SIG-M5 treated with dmso at 0.1 percent for 504 hours (cell line): ENCODE measurements around the gene FRMD4A.
"Not testable (repeated sequence)": the region's sequence is repeated elsewhere in the genome, so short reads cannot be mapped to it uniquely, and the experiment has no call there.

Experiments
- DNase-seq: peaks from one replicate; lab custom pipeline; 2025; ENCODE audit not compliant: unreplicated experiment; lab: John Stamatoyannopoulos, UW

FRMD4A gene

DNA sequence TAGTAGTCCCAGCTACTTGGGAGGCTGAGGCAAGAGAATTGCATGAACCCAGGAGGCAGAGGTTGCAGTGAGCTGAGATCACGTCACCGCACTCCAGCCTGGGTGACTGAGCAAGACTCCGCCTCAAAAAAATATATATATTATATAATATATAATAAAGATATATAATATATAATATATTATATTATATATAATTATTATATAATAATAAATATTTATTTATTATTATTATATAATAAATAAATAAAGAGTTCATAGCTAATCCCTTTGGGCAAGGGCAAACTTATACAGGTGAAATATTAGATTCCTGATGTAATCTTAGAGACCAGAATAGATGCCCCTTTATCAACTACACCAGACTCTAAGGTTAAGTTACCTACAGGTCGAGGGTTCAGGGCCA is 558.7 kb downstream of the FRMD4A start:
- no peak for DNase-seq

- DNase-seq: no peak
These were observed 559.8 kb downstream of the FRMD4A start for GRCh38 chr10:13770760-13771493.

DNA sequence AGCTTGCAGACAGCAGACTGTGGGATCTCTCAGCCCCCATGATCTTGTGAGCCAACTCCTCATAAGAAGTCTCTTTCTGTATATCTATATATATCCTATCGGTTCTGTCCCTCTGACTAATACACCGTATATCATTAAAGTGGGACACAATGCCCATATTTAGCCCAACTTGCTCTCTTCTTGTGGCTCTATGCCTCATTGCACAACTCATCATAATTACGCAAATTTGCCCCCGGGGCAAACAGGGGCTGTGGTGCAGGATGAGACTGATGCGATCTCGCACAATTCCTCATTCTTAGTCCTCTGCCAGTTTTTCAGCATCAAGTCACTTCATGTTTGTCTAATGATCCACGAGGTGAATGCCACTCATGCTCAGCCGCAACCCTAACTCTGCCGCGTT is 560.8 kb downstream of the FRMD4A start:
- DNase-seq: peak; percentile 85

DNA sequence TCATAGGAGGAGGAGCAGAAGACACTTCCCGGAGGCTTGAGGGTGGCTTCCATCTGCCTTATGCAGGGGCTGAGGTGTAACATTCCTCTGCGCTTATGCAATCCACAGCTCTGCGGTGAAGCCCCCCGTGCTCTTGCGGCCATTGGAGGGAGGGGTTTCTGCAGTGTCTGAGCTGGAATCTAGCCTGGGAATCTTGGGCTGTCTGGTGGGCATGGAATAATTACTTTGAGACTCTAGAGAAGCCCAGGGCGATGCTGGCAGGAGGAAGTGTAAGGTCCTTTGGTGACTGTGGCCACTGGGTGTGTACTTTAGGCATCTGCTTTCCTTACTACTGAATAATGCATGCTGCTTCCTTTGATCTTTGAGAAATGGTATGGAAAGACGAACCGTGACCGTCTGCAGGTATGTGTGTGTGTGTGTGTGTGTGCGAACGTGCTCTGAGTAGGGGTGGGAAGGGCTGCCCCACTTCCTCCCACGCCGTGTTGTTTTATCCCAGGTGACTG is 563.0 kb downstream of the FRMD4A start:
- no peak for DNase-seq

DNA sequence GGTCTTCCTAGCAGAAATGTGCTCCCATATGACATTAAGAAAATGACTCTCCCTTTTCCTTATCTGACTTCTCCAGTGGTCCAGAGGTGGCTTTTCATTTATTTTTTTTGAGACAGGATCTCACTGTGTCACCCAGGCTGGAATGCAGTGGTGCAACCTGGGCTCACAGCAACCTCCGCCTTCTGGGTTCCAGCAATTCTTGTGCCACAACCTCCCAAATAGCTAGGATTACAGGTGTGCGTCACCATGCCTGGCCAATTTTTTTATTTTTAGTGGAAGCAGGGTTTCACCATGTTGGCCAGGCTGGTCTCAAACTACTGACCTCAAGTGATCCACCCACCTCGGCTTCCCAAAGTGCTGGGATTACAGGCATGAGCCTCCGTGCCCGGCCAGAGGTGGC is 563.6 kb downstream of the FRMD4A start:
- not testable (repeated sequence) for DNase-seq

DNA sequence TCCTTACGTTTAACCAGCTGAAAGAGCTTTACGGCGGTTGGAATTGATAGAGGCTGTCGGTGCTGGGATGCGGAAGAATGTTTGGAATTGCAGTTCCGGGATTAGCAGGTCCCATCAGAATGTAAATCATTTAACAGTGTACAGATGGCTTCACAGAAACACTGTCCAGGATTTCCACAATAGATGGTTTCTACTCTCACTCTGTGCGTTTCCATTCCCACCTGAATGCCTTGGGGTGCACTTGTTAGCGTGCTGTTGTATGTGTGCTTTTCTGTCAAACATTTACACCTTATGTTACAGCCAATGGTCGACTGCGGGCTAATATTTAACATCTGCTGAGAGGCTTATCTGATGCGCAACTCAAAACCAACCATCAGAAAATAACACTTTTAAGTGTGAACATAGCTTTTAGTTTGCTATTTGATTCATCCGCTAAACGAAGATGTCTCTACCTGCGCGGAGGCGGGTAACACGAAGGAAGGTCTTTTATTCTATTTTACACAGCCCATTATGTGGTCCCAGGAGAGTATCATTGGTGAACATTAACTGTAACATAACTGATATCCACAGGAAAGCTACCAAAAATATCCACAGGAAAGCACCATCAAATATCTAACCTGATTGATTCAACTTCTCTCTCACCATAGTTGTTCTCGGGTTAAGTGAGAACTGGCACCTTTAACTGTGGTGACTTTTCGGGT is 564.9 kb downstream of the FRMD4A start:
- DNase-seq: no peak

- no peak for DNase-seq
These were observed 569.1 kb downstream of the FRMD4A start for GRCh38 chr10:13761490-13762091.

- DNase-seq: no peak
These were observed 571.6 kb downstream of the FRMD4A start for GRCh38 chr10:13759168-13759567.

DNA sequence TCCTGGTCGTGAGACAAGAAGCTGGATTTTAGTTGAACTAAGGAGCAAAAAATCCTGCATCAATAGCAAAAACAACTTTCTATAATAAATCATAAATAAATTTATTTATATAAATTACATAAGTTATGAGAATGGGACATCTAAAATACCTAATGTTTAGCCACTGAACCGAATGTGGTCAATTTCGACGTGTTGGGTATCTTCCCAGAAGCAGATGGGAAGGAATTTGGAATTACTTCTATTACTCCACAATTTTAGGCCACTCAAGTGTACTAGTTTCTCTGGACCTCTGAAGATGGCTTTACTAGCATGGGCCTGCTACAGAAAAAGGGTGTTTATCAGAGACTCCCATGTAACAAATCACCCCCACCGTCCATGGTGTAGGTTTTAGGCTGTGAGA is 572.0 kb downstream of the FRMD4A start:
- DNase-seq: no peak

GRCh38 chr10:13758312-13758711 is 572.4 kb downstream of the FRMD4A start:
- DNase-seq: peak; percentile 45

GRCh38 chr10:13754277-13754676 is 576.4 kb downstream of the FRMD4A start:
- DNase-seq: no peak

DNA sequence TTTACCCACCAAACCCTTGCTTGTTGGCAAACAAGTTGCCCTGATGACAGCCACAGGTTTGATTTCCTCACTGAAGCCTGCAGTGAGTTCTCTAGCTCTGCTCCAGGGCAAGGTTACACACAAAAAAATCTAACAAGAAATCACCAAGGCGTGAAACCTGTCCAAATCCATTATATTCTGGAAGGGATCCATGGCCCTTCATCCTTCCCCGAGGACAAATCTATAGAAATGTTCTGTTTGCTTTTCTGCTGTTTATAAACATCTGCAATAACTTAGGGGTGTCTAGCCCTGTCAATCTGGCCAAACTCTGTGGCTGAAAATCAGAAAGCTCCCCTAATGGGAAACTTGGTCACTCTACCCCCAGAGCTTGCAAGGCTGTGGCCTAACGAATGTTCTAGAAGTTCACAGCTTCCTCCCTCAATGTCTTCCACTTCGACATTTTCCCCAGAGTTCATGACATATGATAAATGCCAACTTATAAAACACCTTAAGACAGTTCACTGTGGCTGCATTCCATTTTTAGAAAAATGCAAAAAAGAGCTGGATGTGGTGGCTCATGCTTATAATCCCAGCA is 579.4 kb downstream of the FRMD4A start:
- no peak for DNase-seq

DNA sequence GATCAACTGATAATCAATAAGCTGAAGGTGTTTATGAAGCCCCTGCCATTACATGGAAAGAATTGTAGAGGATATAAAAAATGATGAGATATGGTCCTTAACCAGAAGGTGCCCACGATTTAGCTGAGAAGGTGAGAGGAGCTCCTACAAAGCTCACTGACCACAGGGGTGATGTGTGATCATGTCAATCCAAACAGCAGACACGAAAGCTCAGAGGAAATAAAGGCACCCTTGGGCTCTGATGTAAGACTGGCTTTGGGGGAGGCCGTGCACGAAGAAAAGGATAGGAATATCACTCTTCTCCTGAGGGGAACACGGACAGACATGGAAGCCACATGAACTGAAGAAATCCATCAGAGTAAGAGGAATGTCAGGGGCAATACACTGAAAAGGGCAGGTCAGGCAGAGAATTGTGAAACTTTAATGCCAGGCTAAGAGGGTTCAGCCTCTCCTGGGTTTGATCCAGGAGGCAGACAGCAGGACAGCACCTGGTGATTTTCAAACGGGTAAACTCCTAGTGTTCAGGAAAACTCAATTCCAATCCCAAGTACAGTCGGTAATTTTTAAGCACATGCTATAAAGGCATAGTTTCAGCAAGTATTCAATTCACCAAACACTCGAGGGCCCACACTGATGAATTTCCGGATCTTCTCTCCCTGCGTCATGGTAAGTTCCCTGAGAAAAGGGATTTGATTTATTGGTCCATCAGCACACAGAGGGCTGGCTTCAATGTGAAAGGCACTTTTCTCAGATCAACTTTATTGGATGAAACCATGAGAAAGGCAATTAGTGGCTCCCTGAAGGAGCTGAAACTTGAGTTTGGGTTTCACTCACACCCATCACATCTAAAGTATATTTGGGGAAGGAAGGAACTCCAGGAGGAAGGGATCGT is 580.2 kb downstream of the FRMD4A start:
- DNase-seq: no peak

GRCh38 chr10:13745271-13745670 is 585.5 kb downstream of the FRMD4A start:
- DNase-seq: no peak

GRCh38 chr10:13743963-13744362 is 586.8 kb downstream of the FRMD4A start:
- DNase-seq: no peak

GRCh38 chr10:13743101-13743693 is 587.5 kb downstream of the FRMD4A start:
- DNase-seq: no peak

DNA sequence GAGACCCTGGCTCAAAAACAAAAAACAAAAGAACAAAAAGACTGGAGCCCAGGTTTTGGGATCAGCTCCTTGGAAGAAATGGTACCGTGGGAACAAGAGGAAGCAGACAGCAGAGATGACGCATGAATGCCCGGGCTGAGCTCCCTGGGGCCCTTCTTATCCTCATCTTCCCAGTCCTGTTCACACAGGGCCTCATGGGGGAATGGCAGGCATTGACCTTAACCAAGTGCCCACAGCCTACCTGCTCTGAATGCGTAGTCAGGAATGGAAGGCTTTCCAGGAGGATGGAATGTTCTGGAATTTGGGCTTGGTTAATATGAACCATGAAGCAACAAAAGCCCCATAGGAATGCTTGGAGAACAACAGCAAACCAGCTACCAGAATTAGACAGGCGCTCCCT is 589.3 kb downstream of the FRMD4A start:
- no peak for DNase-seq

GRCh38 chr10:13740461-13740860 is 590.3 kb downstream of the FRMD4A start:
- DNase-seq: no peak

DNA sequence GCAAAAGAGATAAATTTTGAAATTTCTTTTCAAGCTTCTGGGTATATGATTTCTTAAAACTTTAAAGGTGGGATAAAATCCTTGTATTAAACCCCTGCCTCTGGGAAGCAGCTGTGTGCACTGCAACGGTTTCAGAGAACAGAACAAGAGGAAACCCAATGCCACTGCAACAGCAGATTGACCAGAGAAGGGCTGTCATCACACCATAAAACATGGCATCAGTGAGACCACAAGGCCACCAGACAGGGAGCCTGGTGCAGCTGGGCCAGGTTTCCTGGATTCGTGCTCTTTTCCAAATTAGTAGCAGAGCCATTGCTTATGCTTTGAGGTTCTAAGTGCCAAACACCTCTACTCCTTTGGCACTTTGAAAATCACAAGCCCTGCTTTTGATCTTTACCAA is 591.5 kb downstream of the FRMD4A start:
- DNase-seq: no peak

GRCh38 chr10:13736506-13736905 is 594.2 kb downstream of the FRMD4A start:
- DNase-seq: no peak
